ENCODE results near the gene ARPC4. TPM values are rescaled to one million over a fixed set of nuclear protein-coding genes. Genes with fewer than 3 reads are reported as not detected.

ARPC4 gene
- total RNA-seq, 2 donors from 2014 or later = 150 to 153 TPM

- Histone ChIP-seq H3K9ac (ENCODE audit: extremely low read depth, low read length, poor library complexity, severe bottlenecking) (no peak overlapping the region), H3K27ac (ENCODE audit: low read depth, low read length) (no peak overlapping the region), H3K27me3 (ENCODE audit: control insufficient read depth, insufficient read depth, low read length, poor library complexity, severe bottlenecking) (peaks cover 6% of the 10 kb centered on the region), H3K36me3 (ENCODE audit: control insufficient read depth, insufficient read depth, low read length) (peaks cover 4% of the 10 kb centered on the region), H3K4me3 (ENCODE audit: low read length) (no peak overlapping the region), H3K4me1 (ENCODE audit: control insufficient read depth, insufficient read depth, low read length) (peaks cover 3% of the 10 kb centered on the region), H3K9me3 (ENCODE audit: control insufficient read depth, low read length) (no peaks in the 10 kb centered on the region)
- H3K27me3 Mint-ChIP-seq (ENCODE audit: insufficient read depth) = peaks cover 17% of the 10 kb centered on the region
- no peaks in the 10 kb centered on the region for H3K9me3 Mint-ChIP-seq
- DNase-seq = no peak
- H3K4me3 Mint-ChIP-seq = no peak overlapping the region
- WGBS, 2 experiments (ENCODE audit: insufficient coverage in 1 of 2, insufficient read length in 1 of 2) = 93 to 100% methylated on average over 3 to 9 of the region's 9 CpGs
- TF ChIP-seq CTCF (conservative IDR thresholded peaks at IDR 0.05) = no peak
- peaks cover 8% of the 10 kb centered on the region for H3K4me1 Mint-ChIP-seq
- H3K36me3 Mint-ChIP-seq (ENCODE audit: low read depth) = peaks cover 4% of the 10 kb centered on the region
- no peak overlapping the region for H3K27ac Mint-ChIP-seq
These were observed 20.1 kb downstream of the ARPC4 start for GRCh38 chr3:9812870-9813483.

GRCh38 chr3:9815986-9816385 is 23.1 kb downstream of the ARPC4 start:
- H3K36me3 Mint-ChIP-seq (ENCODE audit: low read depth) = peaks cover 4% of the 10 kb centered on the region
- no peaks in the 10 kb centered on the region for H3K9me3 Mint-ChIP-seq
- H3K27ac ChIP-seq (ENCODE audit: low read depth, low read length) = no peak overlapping the region
- H3K27me3 Mint-ChIP-seq (ENCODE audit: insufficient read depth) = peaks cover 9% of the 10 kb centered on the region
- 89 to 95% methylated on average over 7 to 9 of the region's 9 CpGs for WGBS, 2 experiments (ENCODE audit: insufficient coverage in 1 of 2, insufficient read length in 1 of 2)
- H3K9me3 ChIP-seq (ENCODE audit: control insufficient read depth, low read length) = no peaks in the 10 kb centered on the region
- no peak overlapping the region for H3K4me3 Mint-ChIP-seq
- H3K36me3 ChIP-seq (ENCODE audit: control insufficient read depth, insufficient read depth, low read length) = peaks cover 4% of the 10 kb centered on the region
- DNase-seq = no peak
- H3K4me1 ChIP-seq (ENCODE audit: control insufficient read depth, insufficient read depth, low read length) = no peaks in the 10 kb centered on the region
- no peaks in the 10 kb centered on the region for H3K4me1 Mint-ChIP-seq
- H3K4me3 ChIP-seq (ENCODE audit: low read length) = no peak overlapping the region
- no peak overlapping the region for H3K9ac ChIP-seq (ENCODE audit: extremely low read depth, low read length, poor library complexity, severe bottlenecking)
- no peak for TF ChIP-seq CTCF (conservative IDR thresholded peaks at IDR 0.05)
- no peak overlapping the region for H3K27ac Mint-ChIP-seq
- peaks cover 1% of the 10 kb centered on the region for H3K27me3 ChIP-seq (ENCODE audit: control insufficient read depth, insufficient read depth, low read length, poor library complexity, severe bottlenecking)

- TF ChIP-seq CTCF (conservative IDR thresholded peaks at IDR 0.05) = no peak
- Mint-ChIP-seq H3K27ac (no peak overlapping the region), H3K27me3 (ENCODE audit: insufficient read depth) (no peaks in the 10 kb centered on the region), H3K4me3 (no peak overlapping the region), H3K36me3 (ENCODE audit: low read depth) (peaks cover 4% of the 10 kb centered on the region), H3K9me3 (no peaks in the 10 kb centered on the region), H3K4me1 (no peaks in the 10 kb centered on the region)
- Histone ChIP-seq H3K9ac (ENCODE audit: extremely low read depth, low read length, poor library complexity, severe bottlenecking) (no peak overlapping the region), H3K4me3 (ENCODE audit: low read length) (no peak overlapping the region), H3K9me3 (ENCODE audit: control insufficient read depth, low read length) (no peaks in the 10 kb centered on the region), H3K4me1 (ENCODE audit: control insufficient read depth, insufficient read depth, low read length) (no peaks in the 10 kb centered on the region), H3K36me3 (ENCODE audit: control insufficient read depth, insufficient read depth, low read length) (peaks cover 4% of the 10 kb centered on the region), H3K27me3 (ENCODE audit: control insufficient read depth, insufficient read depth, low read length, poor library complexity, severe bottlenecking) (no peaks in the 10 kb centered on the region), H3K27ac (ENCODE audit: low read depth, low read length) (no peak overlapping the region)
- 88 to 92% methylated on average over 4 to 6 of the region's 6 CpGs for WGBS, 2 experiments (ENCODE audit: insufficient coverage in 1 of 2, insufficient read length in 1 of 2)
- DNase-seq = no peak
These were observed 24.6 kb downstream of the ARPC4 start for GRCh38 chr3:9817436-9817835.
